Measurements from ENCODE around the gene DGKB.
A peak's percentile ranks its signal among the peaks of the same experiment; 100 is the strongest.

Gene DGKB

DNA sequence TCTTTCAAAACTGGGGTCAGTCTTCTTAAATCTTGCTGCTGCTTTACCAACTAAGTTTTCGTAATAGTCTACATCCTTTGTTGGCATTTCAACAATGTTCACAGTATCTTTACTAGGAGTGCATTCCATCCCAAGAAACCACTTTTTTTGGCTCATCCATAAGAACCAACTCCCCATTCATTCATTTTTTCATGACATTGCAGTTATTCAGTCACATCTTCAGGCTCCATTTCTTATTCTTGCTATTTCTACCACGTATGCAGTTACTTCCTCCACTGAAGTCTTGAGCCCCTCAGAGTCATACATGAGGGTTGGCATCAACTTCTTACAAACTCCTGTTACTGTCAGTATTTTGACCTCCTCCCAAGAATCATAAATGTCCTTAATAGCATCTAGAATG, 392.3 kb downstream of the DGKB start:
- no peak overlapping the region for H3K4me3 ChIP-seq (ENCODE audit: low read depth, low read length)
- no peak for DNase-seq (ENCODE audit: low read depth)
- no peak for TF ChIP-seq CTCF (conservative IDR thresholded peaks at IDR 0.05; ENCODE audit: low read depth, low read length)

GRCh38 chr7:14507617-14508016, 394.9 kb downstream of the DGKB start:
- no peak for TF ChIP-seq CTCF (conservative IDR thresholded peaks at IDR 0.05; ENCODE audit: low read depth, low read length)
- H3K4me3 ChIP-seq (ENCODE audit: low read depth, low read length): no peak overlapping the region
- peak; percentile 13 for DNase-seq (ENCODE audit: low read depth)

- H3K4me3 ChIP-seq (ENCODE audit: low read depth, low read length): no peak overlapping the region
- DNase-seq (ENCODE audit: low read depth): no peak
- no peak for TF ChIP-seq CTCF (conservative IDR thresholded peaks at IDR 0.05; ENCODE audit: low read depth, low read length)
Observed at GRCh38 chr7:14505906-14506305, 396.6 kb downstream of the DGKB start.

- no peak for TF ChIP-seq CTCF (conservative IDR thresholded peaks at IDR 0.05; ENCODE audit: low read depth, low read length)
- no peak for DNase-seq (ENCODE audit: low read depth)
Observed at GRCh38 chr7:14504134-14504533, 398.4 kb downstream of the DGKB start.

GRCh38 chr7:14503623-14504022, 398.9 kb downstream of the DGKB start:
- DNase-seq (ENCODE audit: low read depth): no peak
- no peak for TF ChIP-seq CTCF (conservative IDR thresholded peaks at IDR 0.05; ENCODE audit: low read depth, low read length)
- no peak overlapping the region for H3K4me3 ChIP-seq (ENCODE audit: low read depth, low read length)

More at GRCh38 chr7:14504134-14504533, 398.4 kb downstream of the DGKB start:
- no peak overlapping the region for H3K4me3 ChIP-seq (ENCODE audit: low read depth, low read length)

GRCh38 chr7:14501436-14501835, 401.1 kb downstream of the DGKB start:
- no peak for DNase-seq (ENCODE audit: low read depth)
- TF ChIP-seq CTCF (conservative IDR thresholded peaks at IDR 0.05; ENCODE audit: low read depth, low read length): no peak
- H3K4me3 ChIP-seq (ENCODE audit: low read depth, low read length): no peak overlapping the region

GRCh38 chr7:14497390-14497789, 405.2 kb downstream of the DGKB start:
- no peak overlapping the region for H3K4me3 ChIP-seq (ENCODE audit: low read depth, low read length)
- no peak for TF ChIP-seq CTCF (conservative IDR thresholded peaks at IDR 0.05; ENCODE audit: low read depth, low read length)
- no peak for DNase-seq (ENCODE audit: low read depth)
